H9 (cell line): ENCODE measurements around the gene CADM1. TPM values are rescaled to one million over a fixed set of nuclear protein-coding genes. Genes with fewer than 3 reads are reported as not detected.

Source experiments
- DNase-seq: peaks from one replicate; pipeline ENCODE4 v3.0.0-alpha.2; 2017
- H2AFZ ChIP-seq: one replicate; pipeline ENCODE4 v1.6.1; 2013; ENCODE audit warnings: mild to moderate bottlenecking, low read length, control low read depth, moderate library complexity
- H2AK5ac ChIP-seq: 2 replicates; pipeline ENCODE4 v1.6.1; 2013; ENCODE audit warnings: low read length, control low read depth, mixed read lengths; ENCODE audit not compliant: insufficient read length
- H2BK120ac ChIP-seq: one replicate; pipeline ENCODE4 v1.6.1; 2013; ENCODE audit warnings: low read depth, mild to moderate bottlenecking, low read length, control low read depth, inconsistent platforms; ENCODE audit not compliant: poor library complexity, severe bottlenecking
- H2BK12ac ChIP-seq: 2 replicates; pipeline ENCODE4 v1.6.1; 2013; ENCODE audit warnings: low read length, control low read depth, mixed read lengths, low read depth; ENCODE audit not compliant: insufficient read length
- H2BK15ac ChIP-seq: 2 replicates; pipeline ENCODE4 v1.6.1; 2013; ENCODE audit warnings: low read depth, low read length, control low read depth
- H2BK20ac ChIP-seq: one replicate; pipeline ENCODE4 v1.6.1; 2013; ENCODE audit warnings: low read depth, mild to moderate bottlenecking, low read length, control low read depth, inconsistent platforms; ENCODE audit not compliant: poor library complexity, severe bottlenecking
- H2BK5ac ChIP-seq: 2 replicates; pipeline ENCODE4 v1.6.1; 2013; ENCODE audit warnings: low read length, control low read depth, mixed read lengths; ENCODE audit not compliant: insufficient read length
- H3K14ac ChIP-seq: 2 replicates; pipeline ENCODE4 v1.6.1; 2013; ENCODE audit warnings: low read length, control low read depth; ENCODE audit not compliant: insufficient read depth
- H3K18ac ChIP-seq: 2 replicates; pipeline ENCODE4 v1.6.1; 2013; ENCODE audit warnings: low read depth, mild to moderate bottlenecking, mixed read lengths, low read length, control low read depth; ENCODE audit not compliant: insufficient read length
- H3K23ac ChIP-seq: 2 replicates; pipeline ENCODE4 v1.6.1; 2013; ENCODE audit warnings: low read length, control low read depth, mixed read lengths, low read depth; ENCODE audit not compliant: insufficient read length
- H3K23me2 ChIP-seq: 2 replicates; pipeline ENCODE4 v1.6.1; 2013; ENCODE audit warnings: low read depth, mild to moderate bottlenecking, mixed read lengths, low read length, control low read depth; ENCODE audit not compliant: insufficient read length, poor library complexity, severe bottlenecking
- H3K27ac ChIP-seq: 2 replicates; pipeline ENCODE4 v1.5.1; 2013; ENCODE audit warnings: low read length, control low read depth, mixed read lengths, low read depth; ENCODE audit not compliant: insufficient read length
- H3K27me3 ChIP-seq: 2 replicates; pipeline ENCODE4 v1.6.1; 2013; ENCODE audit warnings: low read length, control low read depth, inconsistent platforms; ENCODE audit not compliant: insufficient read depth
- H3K4ac ChIP-seq: 2 replicates; pipeline ENCODE4 v1.6.1; 2013; ENCODE audit warnings: low read depth, mild to moderate bottlenecking, control low read depth, inconsistent platforms, low read length, moderate library complexity
- H3K4me1 ChIP-seq: 2 replicates; pipeline ENCODE4 v1.6.1; 2013; ENCODE audit warnings: low read length, control low read depth, inconsistent platforms; ENCODE audit not compliant: insufficient read depth
- H3K4me2 ChIP-seq: 2 replicates; pipeline ENCODE4 v1.6.1; 2013; ENCODE audit warnings: low read length, control low read depth, mixed read lengths; ENCODE audit not compliant: insufficient read length, insufficient read depth
- H3K56ac ChIP-seq: 2 replicates; pipeline ENCODE4 v1.6.1; 2013; ENCODE audit warnings: low read depth, mild to moderate bottlenecking, mixed read lengths, low read length, control low read depth; ENCODE audit not compliant: insufficient read length
- H3K79me1 ChIP-seq: 2 replicates; pipeline ENCODE4 v1.6.1; 2013; ENCODE audit warnings: low read depth, mild to moderate bottlenecking, moderate library complexity, low read length, control low read depth, inconsistent platforms; ENCODE audit not compliant: insufficient read depth, poor library complexity, severe bottlenecking
- H3K79me2 ChIP-seq: 2 replicates; pipeline ENCODE4 v1.6.1; 2013; ENCODE audit warnings: low read length, control low read depth, inconsistent platforms; ENCODE audit not compliant: insufficient read depth
- H3K9ac ChIP-seq: 2 replicates; pipeline ENCODE4 v1.6.1; 2013; ENCODE audit warnings: low read length, control low read depth, mixed read lengths; ENCODE audit not compliant: insufficient read length; ENCODE audit errors: extremely low read depth
- H3K9me3 ChIP-seq: one replicate; pipeline ENCODE4 v1.6.1; 2013; ENCODE audit warnings: low read depth, low read length, inconsistent platforms; ENCODE audit not compliant: control insufficient read depth
- H3T11ph ChIP-seq: one replicate; pipeline ENCODE4 v1.6.1; 2013; ENCODE audit warnings: mild to moderate bottlenecking, low read length, control low read depth, inconsistent platforms
- H4K20me1 ChIP-seq: one replicate; pipeline ENCODE4 v1.6.1; 2013; ENCODE audit not compliant: control insufficient read depth, insufficient read length, insufficient read depth
- H4K5ac ChIP-seq: 2 replicates; pipeline ENCODE4 v1.6.1; 2013; ENCODE audit warnings: low read depth, mild to moderate bottlenecking, mixed read lengths, low read length, control low read depth; ENCODE audit not compliant: insufficient read length
- H4K8ac ChIP-seq: replicated peaks from 2 replicates; pipeline ENCODE4 v1.6.1; 2013; ENCODE audit warnings: low read length, control low read depth, mixed read lengths, low read depth; ENCODE audit not compliant: insufficient read length
- H4K91ac ChIP-seq: 2 replicates; pipeline ENCODE4 v1.6.1; 2013; ENCODE audit warnings: low read depth, mild to moderate bottlenecking, moderate library complexity, mixed read lengths, low read length, control low read depth; ENCODE audit not compliant: insufficient read length
- H3K27ac Mint-ChIP-seq, 3 experiments: 2 replicates in 2 of 3; 3 replicates in 1 of 3; pipeline ENCODE4 v1.8.0; 2020 to 2021; ENCODE audit warnings: mixed read lengths in 3 of 3, mild to moderate bottlenecking in 1 of 3, moderate library complexity in 1 of 3
- H3K27me3 Mint-ChIP-seq: 2 replicates; pipeline ENCODE4 v1.8.0; 2021; ENCODE audit warnings: low read depth, mild to moderate bottlenecking, moderate library complexity, mixed read lengths
- H3K36me3 Mint-ChIP-seq, 3 experiments: 2 replicates in 2 of 3; 3 replicates in 1 of 3; pipeline ENCODE4 v1.8.0; 2020 to 2021; ENCODE audit warnings: low read depth in 3 of 3, mixed read lengths in 3 of 3; ENCODE audit not compliant: insufficient read depth in 1 of 3
- H3K4me1 Mint-ChIP-seq, 2 experiments: 2 replicates each; pipeline ENCODE4 v1.8.0; 2020; ENCODE audit warnings: mixed read lengths in 2 of 2
- H3K4me3 Mint-ChIP-seq, 2 experiments: 2 replicates in 1 of 2; 3 replicates in 1 of 2; pipeline ENCODE4 v1.8.0; 2020 to 2021; ENCODE audit warnings: mild to moderate bottlenecking in 2 of 2, mixed read lengths in 2 of 2, moderate library complexity in 1 of 2
- H3K9me3 Mint-ChIP-seq, 2 experiments: 2 replicates in 1 of 2; 3 replicates in 1 of 2; pipeline ENCODE4 v1.8.0; 2020; ENCODE audit warnings: mild to moderate bottlenecking in 2 of 2, mixed read lengths in 2 of 2, moderate library complexity in 1 of 2
- CTCF ChIP-seq: fragments of 200-600 bp; sonication (generic); conservative IDR thresholded peaks from 3 replicates; pipeline ENCODE4 v1.8.0; 2021; ENCODE audit warnings: antibody characterized with exemption, mild to moderate bottlenecking
- WGBS: extraction: QIAGEN DNeasy Blood & Tissue Kit; methylation state at CpG from one replicate; pipeline ENCODE4 v1.1.7; 2013; ENCODE audit warnings: missing lambda C conversion rate, low lambda C conversion rate, mixed read lengths; ENCODE audit not compliant: insufficient read length; ENCODE audit errors: extremely low coverage; 5-methylcytosine and 5-hydroxymethylcytosine counted together
- total RNA-seq: library from RNA; stranded (reverse); gene quantifications from 2 replicates; pipeline ENCODE4 v1.2.1, GENCODE V29; 2021

Gene CADM1
- total RNA-seq, 1 experiment from 2014 or later, result 11.9 TPM

GRCh38 chr11:115280775-115281174 is 223.4 kb downstream of the CADM1 start:
- H3K36me3 Mint-ChIP-seq, result no peaks in the 10 kb centered on the region
- Histone ChIP-seq H3K14ac (no peak overlapping the region), H3K4ac (no peak overlapping the region), H3K18ac (no peak overlapping the region), H3K9me3 (no peaks in the 10 kb centered on the region), H3K4me1 (no peaks in the 10 kb centered on the region), H4K8ac (no peak overlapping the region), H2AFZ (no peak overlapping the region), H3T11ph (no peak overlapping the region), H3K23me2 (no peaks in the 10 kb centered on the region), H4K20me1 (no peaks in the 10 kb centered on the region), H3K79me1 (no peaks in the 10 kb centered on the region), H3K23ac (no peak overlapping the region), H2BK15ac (no peak overlapping the region), H3K4me2 (no peak overlapping the region), H2BK5ac (no peak overlapping the region), H2BK20ac (no peak overlapping the region), H4K5ac (no peak overlapping the region), H3K9ac (no peak overlapping the region), H2BK12ac (no peak overlapping the region), H3K27ac (no peak overlapping the region), H3K27me3 (no peaks in the 10 kb centered on the region), H2AK5ac (no peak overlapping the region), H3K79me2 (no peaks in the 10 kb centered on the region), H3K56ac (no peak overlapping the region), H2BK120ac (no peak overlapping the region), H4K91ac (no peak overlapping the region)
- H3K9me3 Mint-ChIP-seq, result no peaks in the 10 kb centered on the region
- H3K4me3 Mint-ChIP-seq, result no peak overlapping the region
- no peak for DNase-seq
- WGBS, result no CpG with 5 or more reads among the region's 5 CpGs
- H3K4me1 Mint-ChIP-seq, result peaks cover 0 to 8% of the 10 kb centered on the region in 2 experiments; a peak in 2 of 4 replicates
- H3K27ac Mint-ChIP-seq, result no peak overlapping the region
- no peaks in the 10 kb centered on the region; the same call in 1 of the 2 replicates for H3K27me3 Mint-ChIP-seq
- TF ChIP-seq CTCF, result no peak
